ENCODE measurements around the gene SLFNL1.

DNA sequence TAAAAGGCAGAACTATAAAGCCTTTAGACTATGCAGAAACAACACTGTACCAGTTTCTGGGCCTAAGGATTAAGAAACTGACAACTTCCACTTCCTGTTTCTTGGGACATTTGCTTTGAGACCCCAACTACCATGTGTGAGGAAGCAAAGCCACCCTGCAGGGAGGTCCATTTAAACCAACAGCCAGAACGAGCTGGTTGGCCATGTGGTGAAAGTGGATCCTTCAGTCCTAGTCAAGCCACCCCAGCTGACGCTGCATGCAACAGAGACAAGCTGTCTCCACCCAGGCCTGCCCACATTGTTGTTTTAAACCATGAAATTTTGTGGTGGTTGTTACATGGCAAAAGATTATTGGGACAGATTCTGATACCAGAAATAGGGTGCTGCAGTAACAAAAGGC lies 31.8 kb upstream of the SLFNL1 start:
- TF ChIP-seq, protein P1, sequence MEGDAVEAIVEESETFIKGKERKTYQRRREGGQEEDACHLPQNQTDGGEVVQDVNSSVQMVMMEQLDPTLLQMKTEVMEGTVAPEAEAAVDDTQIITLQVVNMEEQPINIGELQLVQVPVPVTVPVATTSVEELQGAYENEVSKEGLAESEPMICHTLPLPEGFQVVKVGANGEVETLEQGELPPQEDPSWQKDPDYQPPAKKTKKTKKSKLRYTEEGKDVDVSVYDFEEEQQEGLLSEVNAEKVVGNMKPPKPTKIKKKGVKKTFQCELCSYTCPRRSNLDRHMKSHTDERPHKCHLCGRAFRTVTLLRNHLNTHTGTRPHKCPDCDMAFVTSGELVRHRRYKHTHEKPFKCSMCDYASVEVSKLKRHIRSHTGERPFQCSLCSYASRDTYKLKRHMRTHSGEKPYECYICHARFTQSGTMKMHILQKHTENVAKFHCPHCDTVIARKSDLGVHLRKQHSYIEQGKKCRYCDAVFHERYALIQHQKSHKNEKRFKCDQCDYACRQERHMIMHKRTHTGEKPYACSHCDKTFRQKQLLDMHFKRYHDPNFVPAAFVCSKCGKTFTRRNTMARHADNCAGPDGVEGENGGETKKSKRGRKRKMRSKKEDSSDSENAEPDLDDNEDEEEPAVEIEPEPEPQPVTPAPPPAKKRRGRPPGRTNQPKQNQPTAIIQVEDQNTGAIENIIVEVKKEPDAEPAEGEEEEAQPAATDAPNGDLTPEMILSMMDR (IDR thresholded peaks at IDR 0.05; ENCODE audit: low read length): no peak
- no peak for TF ChIP-seq EZH2 (IDR thresholded peaks at IDR 0.05; ENCODE audit: borderline replicate concordance, low read length)
